Measurements from ENCODE around the gene DNAH11.
A peak's percentile ranks its signal among the peaks of the same experiment; 100 is the strongest.

DNAH11 gene

GRCh38 chr7:21550821-21551531 lies 8.1 kb downstream of the DNAH11 start:
- peak in 2 of 3 experiments; percentile 26 to 62 for DNase-seq

- DNase-seq, result no peak
These were observed 19.5 kb downstream of the DNAH11 start for GRCh38 chr7:21562385-21562784.

- DNase-seq, result no peak
These were observed 22.8 kb downstream of the DNAH11 start for GRCh38 chr7:21565614-21566013.

GRCh38 chr7:21566094-21566493 lies 23.3 kb downstream of the DNAH11 start:
- DNase-seq, result no peak

GRCh38 chr7:21568762-21569161 lies 25.9 kb downstream of the DNAH11 start:
- DNase-seq, result peak in 2 of 3 experiments; percentile 22 to 66

- no peak for DNase-seq
These were observed 29.8 kb downstream of the DNAH11 start for GRCh38 chr7:21572331-21573313.

GRCh38 chr7:21579341-21580072 lies 36.7 kb downstream of the DNAH11 start:
- DNase-seq, result no peak

- peak in 1 of 3 experiments; percentile 35 for DNase-seq
These were observed 37.3 kb downstream of the DNAH11 start for GRCh38 chr7:21580073-21580521.

GRCh38 chr7:21585070-21585724 lies 42.4 kb downstream of the DNAH11 start:
- DNase-seq, result peak in 1 of 3 experiments; percentile 32

GRCh38 chr7:21587139-21587784 lies 44.4 kb downstream of the DNAH11 start:
- DNase-seq, result no peak

GRCh38 chr7:21596801-21597200 lies 54.0 kb downstream of the DNAH11 start:
- DNase-seq, result no peak

- DNase-seq, result no peak
These were observed 60.6 kb downstream of the DNAH11 start for GRCh38 chr7:21603462-21603861.

GRCh38 chr7:21603972-21604749 lies 61.3 kb downstream of the DNAH11 start:
- DNase-seq, result no peak

- DNase-seq, result no peak
These were observed 62.3 kb downstream of the DNAH11 start for GRCh38 chr7:21605008-21605585.

GRCh38 chr7:21608465-21608864 lies 65.6 kb downstream of the DNAH11 start:
- no peak for DNase-seq

GRCh38 chr7:21611129-21611528 lies 68.3 kb downstream of the DNAH11 start:
- no peak for DNase-seq

- no peak for DNase-seq
These were observed 73.3 kb downstream of the DNAH11 start for GRCh38 chr7:21616091-21616490.

GRCh38 chr7:21616796-21617436 lies 74.1 kb downstream of the DNAH11 start:
- DNase-seq, result no peak

GRCh38 chr7:21617513-21617912 lies 74.7 kb downstream of the DNAH11 start:
- DNase-seq, result no peak

GRCh38 chr7:21617916-21618390 lies 75.1 kb downstream of the DNAH11 start:
- no peak for DNase-seq
